IMR-90 (cell line): ENCODE results near the gene ITGAL. TPM values are rescaled to one million over a fixed set of nuclear protein-coding genes. Genes with fewer than 3 reads are reported as not detected.

Experiments used
- ATAC-seq: fragments of 200-7000 bp; cut with Tn5 transposase; 2 replicates; pipeline ENCODE4 v1.9.1; 2020; ENCODE audit warnings: low read depth, mild to moderate bottlenecking, moderate library complexity
- BruUV-seq: library from RNA; stranded (reverse); fragments of 400-500 nt; replicated peaks from 2 replicates; lab custom pipeline; 2021; lab: Mats Ljungman, UMichigan
- CTCF ChIA-PET: fragments of 300-600 bp; formaldehyde crosslinking; extraction: SDS; loops from one replicate; lab custom pipeline; 2021; ENCODE audit warnings: antibody characterized with exemption; lab: Yijun Ruan, JAX
- POLR2A ChIA-PET: fragments of 300-600 bp; sonication (Branson Sonifier 250); formaldehyde crosslinking; loops from one replicate; lab custom pipeline; 2022; ENCODE audit warnings: antibody characterized with exemption; ENCODE audit not compliant: unreplicated experiment; lab: Charles Lee
- DNase-seq: peaks from one replicate; pipeline ENCODE4 v3.0.0; 2013
- H2AFZ ChIP-seq: replicated peaks from 2 replicates; pipeline ENCODE3; 2013; ENCODE audit warnings: low read length, mild to moderate bottlenecking; ENCODE audit not compliant: poor library complexity
- H2AK5ac ChIP-seq: 2 replicates; pipeline ENCODE4 v1.6.1; 2013; ENCODE audit warnings: low read depth, low read length, inconsistent platforms
- H2AK9ac ChIP-seq: replicated peaks from 2 replicates; pipeline ENCODE3; 2013; ENCODE audit warnings: mild to moderate bottlenecking, low read depth, low read length, moderate library complexity; ENCODE audit not compliant: poor library complexity
- H2BK120ac ChIP-seq: 2 replicates; pipeline ENCODE4 v1.6.1; 2013; ENCODE audit warnings: low read depth, low read length, inconsistent platforms
- H2BK15ac ChIP-seq: 3 replicates; pipeline ENCODE4 v1.6.1; 2013; ENCODE audit warnings: low read depth, low read length, inconsistent platforms
- H2BK20ac ChIP-seq: 2 replicates; pipeline ENCODE4 v1.6.1; 2013; ENCODE audit warnings: low read depth, mild to moderate bottlenecking, inconsistent platforms, low read length, moderate library complexity
- H2BK5ac ChIP-seq: 2 replicates; pipeline ENCODE4 v1.6.1; 2013; ENCODE audit warnings: mild to moderate bottlenecking, low read depth, low read length, inconsistent platforms; ENCODE audit not compliant: poor library complexity, severe bottlenecking
- H3K14ac ChIP-seq: replicated peaks from 2 replicates; pipeline ENCODE4 v1.6.1; 2013; ENCODE audit warnings: low read depth, low read length, inconsistent platforms
- H3K18ac ChIP-seq: 2 replicates; pipeline ENCODE4 v1.6.1; 2013; ENCODE audit warnings: low read depth, low read length, control low read depth
- H3K23ac ChIP-seq: 2 replicates; pipeline ENCODE4 v1.6.1; 2013; ENCODE audit warnings: low read depth, low read length, inconsistent platforms
- H3K27ac ChIP-seq: 2 replicates; pipeline ENCODE4 v1.5.1; 2013; ENCODE audit warnings: mild to moderate bottlenecking, control low read depth, low read length; ENCODE audit not compliant: insufficient read depth
- H3K27me3 ChIP-seq: 2 replicates; pipeline ENCODE4 v1.6.1; 2013; ENCODE audit warnings: low read length; ENCODE audit not compliant: control insufficient read depth, insufficient read depth
- H3K36me3 ChIP-seq: 2 replicates; pipeline ENCODE4 v1.6.1; 2013; ENCODE audit warnings: low read length, mixed read lengths; ENCODE audit not compliant: control insufficient read depth, insufficient read depth
- H3K4ac ChIP-seq: 2 replicates; pipeline ENCODE4 v1.6.1; 2013; ENCODE audit warnings: low read depth, low read length, inconsistent platforms
- H3K4me1 ChIP-seq: 2 replicates; pipeline ENCODE4 v1.6.1; 2013; ENCODE audit warnings: low read length, mixed read lengths; ENCODE audit not compliant: control insufficient read depth, insufficient read depth
- H3K4me2 ChIP-seq: 2 replicates; pipeline ENCODE4 v1.6.1; 2013; ENCODE audit warnings: low read depth, mild to moderate bottlenecking, control low read depth, low read length, moderate library complexity
- H3K4me3 ChIP-seq: 2 replicates; pipeline ENCODE4 v1.5.1; 2013; ENCODE audit warnings: low read depth, mild to moderate bottlenecking, control low read depth, low read length, moderate library complexity; ENCODE audit not compliant: insufficient read depth
- H3K56ac ChIP-seq: 2 replicates; pipeline ENCODE4 v1.6.1; 2013; ENCODE audit warnings: low read length, inconsistent platforms; ENCODE audit not compliant: insufficient read depth; ENCODE audit errors: extremely low read depth
- H3K79me1 ChIP-seq, 2 experiments: 2 replicates each; pipeline ENCODE4 v1.6.1; 2013; ENCODE audit warnings: low read length in 2 of 2, inconsistent platforms in 1 of 2, low read depth in 1 of 2
- H3K9ac ChIP-seq: 2 replicates; pipeline ENCODE4 v1.6.1; 2013; ENCODE audit warnings: low read depth, low read length, control low read depth
- H3K9me1 ChIP-seq: 2 replicates; pipeline ENCODE4 v1.6.1; 2013; ENCODE audit warnings: low read length, inconsistent platforms; ENCODE audit not compliant: insufficient read depth
- H3K9me3 ChIP-seq: 2 replicates; pipeline ENCODE4 v1.6.1; 2013; ENCODE audit warnings: low read length; ENCODE audit not compliant: control insufficient read depth, insufficient read depth
- H4K20me1 ChIP-seq: 2 replicates; pipeline ENCODE4 v1.6.1; 2013; ENCODE audit warnings: low read length, inconsistent platforms; ENCODE audit not compliant: insufficient read depth
- H4K5ac ChIP-seq: 2 replicates; pipeline ENCODE4 v1.6.1; 2013; ENCODE audit warnings: mild to moderate bottlenecking, low read depth, low read length, control low read depth
- H4K8ac ChIP-seq, 2 experiments: 2 replicates each; pipeline ENCODE4 v1.6.1; 2013; ENCODE audit warnings: low read depth in 2 of 2, low read length in 2 of 2, control low read depth in 1 of 2, inconsistent platforms in 1 of 2
- H4K91ac ChIP-seq: 2 replicates; pipeline ENCODE4 v1.6.1; 2013; ENCODE audit warnings: low read depth, low read length, inconsistent platforms; ENCODE audit not compliant: insufficient read depth
- MAZ ChIP-seq: IDR thresholded peaks from 2 replicates; pipeline ENCODE4 v1.6.1; 2012; ENCODE audit warnings: low read depth, mild to moderate bottlenecking, low read length, improper control_type of control experiment, moderate library complexity, borderline replicate concordance
- POLR2A ChIP-seq: IDR thresholded peaks from 2 replicates; pipeline ENCODE4 v1.6.1; 2012; ENCODE audit warnings: mild to moderate bottlenecking, low read depth, low read length
- whole genome bisulfite sequencing, 2 experiments: methylation state at CpG; one replicate each; pipeline versions ENCODE4 v1.1.5 to v1.1.7; 2013; ENCODE audit warnings: missing lambda C conversion rate in 2 of 2; ENCODE audit not compliant: insufficient read length in 1 of 2; ENCODE audit errors: extremely low coverage in 2 of 2; 5-methylcytosine and 5-hydroxymethylcytosine counted together
- dilution Hi-C: fragments of 300-500 bp; cut with HindIII; formaldehyde crosslinking; loops from one replicate; pipeline ENCODE4 v1.14.3; 2018; ENCODE audit warnings: low sequenced_read_pairs; ENCODE audit not compliant: unreplicated experiment
- in situ Hi-C: fragments of 300-500 bp; cut with MboI; formaldehyde crosslinking; loops from 3 replicates; pipeline ENCODE4 v1.14.3; 2019; ENCODE audit warnings: low sequenced_read_pairs, inconsistent platforms, mixed read lengths
- intact Hi-C: fragments of 100-400 bp; cut with micrococcal nuclease; formaldehyde crosslinking; loops from 2 replicates; pipeline ENCODE4 v1.10.0; 2022
- polyA plus RNA-seq, 3 experiments: library from polyadenylated mRNA; depleted of rRNA; stranded (reverse); fragments of >200 nt; gene quantifications; 2 replicates each; pipeline ENCODE4 v1.2.3, GENCODE V29; 2012; ENCODE audit warnings: low replicate concordance in 1 of 3
- total RNA-seq: library from RNA; depleted of rRNA; stranded (reverse); fragments of >200 nt; gene quantifications from 2 replicates; pipeline ENCODE4 v1.2.3, GENCODE V29; 2012

Gene ITGAL
- total and polyA plus RNA-seq, 2 of the 4 experiments (the other 2 are of a cell fraction) = not detected

GRCh38 chr16:30519120-30520049 lies 46.8 kb downstream of the ITGAL start:
- ChIA-PET POLR2A (no interaction called here), CTCF (no interaction called here)
- no peak overlapping the region for H4K8ac ChIP-seq
- no peaks in the 10 kb centered on the region for H3K4me1 ChIP-seq
- dilution Hi-C loops (no loop called here), in situ Hi-C loops (no loop called here), intact Hi-C loops (no loop called here)
- no peak overlapping the region for H2BK5ac ChIP-seq
- H3K9me1 ChIP-seq = no peaks in the 10 kb centered on the region
- H3K56ac ChIP-seq = no peak overlapping the region
- WGBS, 2 experiments = 53% methylated on average over 3 of the region's 20 CpGs; no CpG with 5 or more reads in 1 of the 2 experiments
- H2AK9ac ChIP-seq = no peak overlapping the region
- no peak overlapping the region for H4K5ac ChIP-seq
- H3K9ac ChIP-seq = no peak overlapping the region
- no peaks in the 10 kb centered on the region for H3K79me1 ChIP-seq
- H3K18ac ChIP-seq = no peak overlapping the region
- no peak for ATAC-seq
- H2BK20ac ChIP-seq = no peak overlapping the region
- H3K27me3 ChIP-seq = peaks cover 17% of the 10 kb centered on the region; the same call in 1 of the 2 replicates
- peak overlapping the region; percentile 21 for H2AFZ ChIP-seq
- H2AK5ac ChIP-seq = no peak overlapping the region
- H3K9me3 ChIP-seq = no peaks in the 10 kb centered on the region
- no peak overlapping the region for H2BK120ac ChIP-seq
- H3K4me3 ChIP-seq = no peak overlapping the region
- no peak overlapping the region for H4K91ac ChIP-seq
- BruUV-seq = no TSS peak
- TF ChIP-seq POLR2A (no peak), MAZ (no peak)
- no peak for DNase-seq
- H3K23ac ChIP-seq = no peak overlapping the region
- H4K20me1 ChIP-seq = no peaks in the 10 kb centered on the region; the same call in 1 of the 2 replicates
- no peak overlapping the region for H3K27ac ChIP-seq
- no peak overlapping the region for H2BK15ac ChIP-seq
- no peak overlapping the region for H3K4ac ChIP-seq
- H3K14ac ChIP-seq = no peak overlapping the region
- H3K4me2 ChIP-seq = no peak overlapping the region
- peaks cover 2% of the 10 kb centered on the region; the same call in 1 of the 2 replicates for H3K36me3 ChIP-seq
